HEK293T (cell line): ENCODE measurements around the gene FOXE1.

Experiments
- CTCF ChIA-PET: fragments of 350-600 bp; formaldehyde crosslinking; extraction: SDS; loops from one replicate; lab custom pipeline; 2021; ENCODE audit warnings: antibody characterized with exemption, inconsistent platforms; lab: Yijun Ruan, JAX
- POLR2A ChIA-PET: fragments of 350-600 bp; formaldehyde crosslinking; extraction: SDS; loops from one replicate; lab custom pipeline; 2020; ENCODE audit warnings: antibody characterized with exemption, inconsistent platforms; lab: Yijun Ruan, JAX
- DNase-seq: peaks from one replicate; pipeline ENCODE4 v3.0.0; 2012; ENCODE audit warnings: mixed read lengths; ENCODE audit errors: extremely low spot score
- ARNT ChIP-seq: fragments of 450-650 bp; IDR thresholded peaks from 2 replicates; pipeline ENCODE4 v1.6.1; 2017; ENCODE audit warnings: mild to moderate bottlenecking
- BHLHE40 ChIP-seq: fragments of 450-650 bp; IDR thresholded peaks from 2 replicates; pipeline ENCODE4 v1.6.1; 2016; ENCODE audit warnings: mild to moderate bottlenecking, moderate library complexity, borderline replicate concordance
- CTBP1 ChIP-seq: fragments of 450-650 bp; IDR thresholded peaks from 2 replicates; pipeline ENCODE4 v1.6.1; 2016; ENCODE audit warnings: borderline replicate concordance
- ELF4 ChIP-seq: fragments of 450-650 bp; IDR thresholded peaks from 2 replicates; pipeline ENCODE4 v1.6.1; 2017; ENCODE audit warnings: antibody characterized with exemption
- FOXA1 ChIP-seq: fragments of 450-650 bp; IDR thresholded peaks from 2 replicates; pipeline ENCODE4 v1.6.1; 2016; ENCODE audit warnings: mild to moderate bottlenecking
- FOXK2 ChIP-seq: fragments of 450-650 bp; IDR thresholded peaks from 2 replicates; pipeline ENCODE4 v1.6.1; 2016; ENCODE audit warnings: mild to moderate bottlenecking
- FOXM1 ChIP-seq: fragments of 450-650 bp; IDR thresholded peaks from 2 replicates; pipeline ENCODE4 v1.6.1; 2017; ENCODE audit warnings: mild to moderate bottlenecking, borderline replicate concordance
- HDGF ChIP-seq: fragments of 450-650 bp; IDR thresholded peaks from 2 replicates; pipeline ENCODE4 v1.6.1; 2017; ENCODE audit warnings: antibody characterized with exemption, borderline replicate concordance
- L3MBTL2 ChIP-seq: fragments of 450-650 bp; conservative IDR thresholded peaks from 2 replicates; pipeline ENCODE4 v1.6.1; 2016; ENCODE audit warnings: mild to moderate bottlenecking
- LEF1 ChIP-seq: fragments of 450-650 bp; IDR thresholded peaks from 2 replicates; pipeline ENCODE4 v1.6.1; 2017; ENCODE audit warnings: mild to moderate bottlenecking, borderline replicate concordance
- NFRKB ChIP-seq: fragments of 450-650 bp; IDR thresholded peaks from 2 replicates; pipeline ENCODE4 v1.6.1; 2016; ENCODE audit warnings: mild to moderate bottlenecking, moderate library complexity
- SP1 ChIP-seq: fragments of 450-650 bp; IDR thresholded peaks from 2 replicates; pipeline ENCODE4 v1.6.1; 2017
- SUZ12 ChIP-seq: fragments of 450-650 bp; IDR thresholded peaks from 2 replicates; pipeline ENCODE4 v1.6.1; 2016; ENCODE audit warnings: mild to moderate bottlenecking
- TARDBP ChIP-seq: fragments of 450-650 bp; IDR thresholded peaks from 2 replicates; pipeline ENCODE4 v1.6.1; 2016
- ZNF384 ChIP-seq: fragments of 450-650 bp; IDR thresholded peaks from 2 replicates; pipeline ENCODE4 v1.6.1; 2016
- TF ChIP-seq, protein P1 (sequence below): fragments of 450-650 bp; IDR thresholded peaks from 2 replicates; pipeline ENCODE4 v1.6.1; 2016

FOXE1 gene

DNA sequence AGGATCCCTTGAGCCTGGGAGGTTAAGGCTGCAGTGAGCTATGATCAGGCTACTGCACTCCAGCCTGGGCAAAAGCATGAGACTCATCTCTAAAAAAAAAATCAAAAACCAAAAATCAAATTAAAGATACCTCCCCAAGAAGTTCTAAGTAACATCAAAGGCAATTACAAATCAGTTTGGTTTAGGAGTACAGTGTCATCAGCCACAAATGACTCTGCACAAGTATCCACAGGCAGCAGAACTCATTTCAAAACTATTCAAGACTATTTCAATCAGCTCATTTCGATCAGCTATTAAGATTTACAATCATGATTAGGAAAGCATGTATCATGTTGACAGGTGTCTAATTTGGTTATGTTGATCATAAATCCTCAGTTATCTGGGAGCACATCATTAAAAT, 50.2 kb downstream of the FOXE1 start:
- CTCF ChIA-PET: interaction anchor here (0.7 to 1.9 kb wide), 2 partner anchors 191 to 271 kb away, joined by 3 to 5 read pairs; no protein-coding TSS in a partner anchor
- no peak for DNase-seq
- POLR2A ChIA-PET: interaction anchor here (0.6 kb wide), 1 partner anchor 16 kb away, joined by 3 read pairs; no protein-coding TSS in a partner anchor
- TF ChIP-seq TARDBP: no peak
- no peak for TF ChIP-seq L3MBTL2
- no peak for TF ChIP-seq HDGF
- TF ChIP-seq FOXA1: no peak
- TF ChIP-seq CTBP1: no peak
- TF ChIP-seq FOXK2: no peak
- no peak for TF ChIP-seq LEF1
- TF ChIP-seq ELF4: no peak

DNA sequence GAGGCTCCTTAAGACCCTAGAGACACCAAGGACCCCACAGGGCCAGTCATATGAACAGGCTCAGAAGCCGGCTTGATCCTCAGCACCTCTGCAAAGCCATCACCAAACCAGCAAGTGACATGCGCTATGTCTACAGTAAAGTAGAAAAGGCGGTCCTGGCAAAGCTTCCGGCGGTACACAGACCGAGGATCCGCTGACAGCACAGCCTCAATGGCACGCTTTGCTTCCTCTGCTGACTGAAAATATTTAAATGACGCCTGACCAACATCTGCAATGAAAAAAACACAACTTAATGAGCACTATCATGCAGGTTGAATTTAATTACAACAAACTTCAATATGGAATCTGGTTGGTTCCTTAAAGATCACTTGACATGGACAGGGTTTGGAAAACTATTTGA, 51.7 kb downstream of the FOXE1 start:
- ChIA-PET CTCF (no interaction called here), POLR2A (no interaction called here)
- no peak for DNase-seq
- no peak for TF ChIP-seq LEF1
- TF ChIP-seq NFRKB: no peak
- TF ChIP-seq, protein P1, sequence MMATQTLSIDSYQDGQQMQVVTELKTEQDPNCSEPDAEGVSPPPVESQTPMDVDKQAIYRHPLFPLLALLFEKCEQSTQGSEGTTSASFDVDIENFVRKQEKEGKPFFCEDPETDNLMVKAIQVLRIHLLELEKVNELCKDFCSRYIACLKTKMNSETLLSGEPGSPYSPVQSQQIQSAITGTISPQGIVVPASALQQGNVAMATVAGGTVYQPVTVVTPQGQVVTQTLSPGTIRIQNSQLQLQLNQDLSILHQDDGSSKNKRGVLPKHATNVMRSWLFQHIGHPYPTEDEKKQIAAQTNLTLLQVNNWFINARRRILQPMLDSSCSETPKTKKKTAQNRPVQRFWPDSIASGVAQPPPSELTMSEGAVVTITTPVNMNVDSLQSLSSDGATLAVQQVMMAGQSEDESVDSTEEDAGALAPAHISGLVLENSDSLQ: no peak
- no peak for TF ChIP-seq FOXK2
- no peak for TF ChIP-seq BHLHE40
- no peak for TF ChIP-seq TARDBP
- no peak for TF ChIP-seq HDGF
- no peak for TF ChIP-seq CTBP1
- no peak for TF ChIP-seq ELF4
- no peak for TF ChIP-seq ARNT
- TF ChIP-seq FOXA1: no peak
- no peak for TF ChIP-seq ZNF384
- TF ChIP-seq SUZ12: no peak
- no peak for TF ChIP-seq SP1
- TF ChIP-seq L3MBTL2: no peak
- TF ChIP-seq FOXM1: no peak

DNA sequence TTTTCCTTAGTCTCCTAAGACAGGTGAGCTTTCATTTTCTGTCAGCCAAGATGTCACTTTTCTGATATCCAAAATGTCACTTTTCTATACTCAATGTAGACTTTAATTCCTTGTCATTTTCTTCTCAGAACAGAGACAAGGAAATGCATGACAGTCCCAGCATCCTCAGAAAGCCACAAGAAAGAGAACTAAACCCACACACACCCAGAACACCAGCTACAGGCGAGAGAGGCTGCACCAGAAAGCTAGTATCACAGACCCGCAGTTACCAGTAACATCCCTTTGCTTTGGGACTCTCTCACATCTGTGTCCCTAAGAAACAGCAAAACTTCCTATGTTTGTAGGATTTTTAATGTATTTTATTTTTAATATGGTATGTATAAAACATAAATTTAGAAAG, 52.2 kb downstream of the FOXE1 start:
- POLR2A ChIA-PET: no interaction called here
- CTCF ChIA-PET: no interaction called here
- TF ChIP-seq FOXK2 (no peak), ELF4 (no peak), SP1 (no peak), L3MBTL2 (no peak), NFRKB (no peak), ARNT (no peak), TARDBP (no peak), ZNF384 (no peak), SUZ12 (no peak), HDGF (no peak), FOXA1 (no peak), CTBP1 (no peak)
- DNase-seq: no peak
